B cell (primary cell): Measurements from ENCODE around the gene TMOD1.

Experiments
- CTCF ChIP-seq: fragments of 200-600 bp; IDR thresholded peaks from one replicate; pipeline ENCODE4 v1.8.0; 2022; ENCODE audit warnings: antibody characterized with exemption, mild to moderate bottlenecking
- EZH2 ChIP-seq: IDR thresholded peaks from 2 replicates; pipeline ENCODE4 v1.6.1; 2012; ENCODE audit warnings: borderline replicate concordance, low read depth, mild to moderate bottlenecking, moderate library complexity, low read length; ENCODE audit not compliant: insufficient read depth, poor library complexity, severe bottlenecking

GRCh38 chr9:97557606-97558095, 56.2 kb downstream of the TMOD1 start:
- no peak for TF ChIP-seq CTCF
- TF ChIP-seq EZH2 = no peak
